IPS-20b (cell line): ENCODE results near the gene RNASEH1.
"Not testable (repeated sequence)": the region's sequence is repeated elsewhere in the genome, so short reads cannot be mapped to it uniquely, and the experiment has no call there.

Source experiments
- H3K27ac ChIP-seq: one replicate; pipeline ENCODE4 v1.5.1; 2013; ENCODE audit warnings: low read length
- H3K27me3 ChIP-seq: 2 replicates; pipeline ENCODE4 v1.6.1; 2013; ENCODE audit warnings: mild to moderate bottlenecking, low read length, inconsistent platforms; ENCODE audit not compliant: insufficient read depth
- H3K36me3 ChIP-seq: 2 replicates; pipeline ENCODE4 v1.6.1; 2013; ENCODE audit warnings: low read depth, mild to moderate bottlenecking, inconsistent platforms, low read length, moderate library complexity; ENCODE audit not compliant: insufficient read depth
- H3K4me1 ChIP-seq: 2 replicates; pipeline ENCODE4 v1.6.1; 2013; ENCODE audit warnings: mild to moderate bottlenecking, control low read depth, inconsistent platforms, low read length, moderate library complexity; ENCODE audit not compliant: insufficient read depth
- H3K4me3 ChIP-seq: 2 replicates; pipeline ENCODE4 v1.5.1; 2013; ENCODE audit warnings: mild to moderate bottlenecking, low read length, inconsistent platforms
- H3K9ac ChIP-seq: 2 replicates; pipeline ENCODE4 v1.6.1; 2013; ENCODE audit warnings: low read depth, mild to moderate bottlenecking, inconsistent platforms, low read length, moderate library complexity
- H3K9me3 ChIP-seq: 2 replicates; pipeline ENCODE4 v1.6.1; 2013; ENCODE audit warnings: mild to moderate bottlenecking, low read depth, low read length, inconsistent platforms; ENCODE audit not compliant: insufficient read depth

Gene RNASEH1

DNA sequence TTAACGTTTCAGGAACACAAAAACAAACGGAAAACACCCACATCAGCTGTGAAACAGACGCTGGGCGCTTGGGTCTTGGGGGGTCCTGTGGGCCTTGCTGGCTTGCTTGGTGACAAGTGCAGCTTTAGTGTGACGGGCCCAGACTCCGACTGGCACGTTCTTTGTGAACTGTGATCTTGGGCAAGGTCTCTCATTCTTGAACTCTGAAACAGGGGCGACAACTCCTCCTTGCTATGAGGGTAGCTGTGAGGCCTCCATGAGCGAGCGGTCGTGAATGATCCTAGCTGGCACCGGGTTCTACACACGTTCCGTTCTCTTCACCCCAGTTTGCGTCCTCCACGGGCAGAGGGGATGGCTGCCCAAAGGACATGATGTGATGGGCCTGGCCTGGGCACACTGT is 28.1 kb upstream of the RNASEH1 start:
- Histone ChIP-seq H3K27me3 (no peaks in the 10 kb centered on the region), H3K4me3 (no peak overlapping the region), H3K9me3 (no peaks in the 10 kb centered on the region), H3K27ac (no peak overlapping the region), H3K36me3 (peaks cover 39% of the 10 kb centered on the region), H3K4me1 (no peaks in the 10 kb centered on the region), H3K9ac (no peak overlapping the region)

DNA sequence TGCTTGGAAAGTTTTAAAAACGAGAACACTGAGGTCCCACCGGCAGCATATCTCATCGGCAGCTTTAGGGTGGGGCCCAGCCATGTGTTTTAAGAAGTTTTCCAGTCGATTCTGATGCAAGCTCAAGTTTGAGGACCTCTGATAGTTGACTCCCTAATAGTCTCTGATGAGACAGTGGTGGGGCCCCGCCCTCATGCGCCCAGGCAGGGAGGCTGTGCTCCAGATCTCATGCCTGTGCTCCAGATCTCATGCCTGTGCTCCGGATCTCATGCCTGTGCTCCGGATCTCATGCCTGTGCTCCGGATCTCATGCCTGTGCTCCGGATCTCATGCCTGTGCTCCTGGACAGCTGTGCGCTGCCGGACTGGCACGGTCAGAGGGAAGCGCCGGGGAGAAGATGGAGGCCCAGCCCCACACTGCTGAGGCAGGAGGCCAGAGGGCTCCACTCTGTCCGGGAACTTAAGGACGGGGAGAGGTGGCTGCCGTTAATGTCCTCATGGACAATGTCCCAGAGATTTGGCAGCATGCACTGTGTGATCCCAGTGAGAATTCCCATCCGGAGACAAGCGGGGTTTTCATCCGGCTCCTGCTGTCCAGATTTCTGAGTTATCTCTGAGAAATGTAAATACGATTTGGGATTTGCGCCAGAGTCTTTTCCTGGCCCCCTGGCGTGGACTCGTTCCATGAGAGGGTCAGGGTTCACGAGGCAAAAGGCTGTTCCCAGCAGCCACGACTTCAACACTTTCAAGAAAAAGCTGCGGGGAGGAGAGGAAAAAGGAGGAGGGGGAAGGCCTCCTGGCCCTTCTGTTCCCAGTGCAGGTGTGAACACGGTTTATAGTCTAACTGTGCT is 27.4 kb upstream of the RNASEH1 start:
- H3K27ac ChIP-seq, result no peak overlapping the region
- no peak overlapping the region for H3K9ac ChIP-seq
- no peaks in the 10 kb centered on the region for H3K4me1 ChIP-seq
- no peaks in the 10 kb centered on the region for H3K27me3 ChIP-seq
- peaks cover 46% of the 10 kb centered on the region for H3K36me3 ChIP-seq
- no peaks in the 10 kb centered on the region for H3K9me3 ChIP-seq
- no peak overlapping the region for H3K4me3 ChIP-seq

DNA sequence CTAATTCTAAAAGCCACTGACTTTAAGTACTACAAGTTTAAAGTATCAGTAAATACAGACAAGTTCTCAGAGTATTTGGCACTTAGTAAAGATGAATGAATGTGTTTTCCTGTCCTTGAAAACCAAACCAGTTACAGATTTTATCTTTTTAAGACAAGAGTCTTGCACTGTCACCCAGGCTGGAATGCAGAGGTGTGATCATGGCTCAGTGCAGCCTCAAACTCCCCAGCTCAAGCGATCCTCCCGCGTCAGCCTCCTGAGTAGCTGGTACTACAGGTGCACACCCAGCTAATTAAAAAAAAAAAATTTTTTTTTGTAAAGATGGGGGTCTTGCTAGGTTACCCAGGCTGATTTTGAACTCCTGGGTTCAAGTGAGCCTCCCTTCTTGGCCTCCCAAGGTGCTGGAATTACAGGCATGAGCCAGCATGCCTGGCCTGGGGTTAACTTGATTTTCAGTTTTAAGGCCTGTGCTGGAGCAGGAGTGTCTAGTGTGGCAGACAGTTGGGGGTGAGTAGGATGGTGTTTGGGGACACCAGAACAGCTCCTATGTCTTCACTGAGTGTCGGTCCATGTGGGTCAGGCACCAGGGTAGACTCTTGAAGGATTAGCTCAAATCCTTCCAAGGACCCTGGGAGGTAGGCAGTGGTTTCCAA is 26.6 kb upstream of the RNASEH1 start:
- Histone ChIP-seq H3K36me3 (peaks cover 54% of the 10 kb centered on the region), H3K9ac (no peak overlapping the region), H3K4me3 (no peak overlapping the region), H3K27ac (no peak overlapping the region), H3K9me3 (no peaks in the 10 kb centered on the region), H3K27me3 (no peaks in the 10 kb centered on the region), H3K4me1 (no peaks in the 10 kb centered on the region)

DNA sequence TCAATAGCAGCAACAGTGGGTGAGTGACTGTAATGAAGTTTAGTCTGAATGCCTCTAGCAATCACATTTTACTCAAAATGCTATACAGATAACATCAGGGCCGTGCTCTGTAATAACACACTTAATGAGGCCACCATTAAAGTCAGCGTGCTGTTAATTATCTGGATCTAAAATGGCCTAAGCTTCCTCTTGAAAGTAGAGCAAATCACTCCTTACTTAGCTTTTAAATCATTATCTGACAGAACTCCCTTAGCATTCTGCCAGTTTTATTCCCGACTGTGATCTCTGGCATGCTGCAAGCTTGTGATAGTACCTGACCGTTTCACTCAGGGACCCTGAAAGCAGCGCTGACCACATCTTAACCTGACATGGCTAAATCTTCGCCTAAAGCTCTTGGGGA is 25.9 kb upstream of the RNASEH1 start:
- Histone ChIP-seq H3K4me3 (no peak overlapping the region), H3K9ac (no peak overlapping the region), H3K9me3 (no peaks in the 10 kb centered on the region), H3K27ac (no peak overlapping the region), H3K4me1 (no peaks in the 10 kb centered on the region), H3K27me3 (no peaks in the 10 kb centered on the region), H3K36me3 (peaks cover 60% of the 10 kb centered on the region)

DNA sequence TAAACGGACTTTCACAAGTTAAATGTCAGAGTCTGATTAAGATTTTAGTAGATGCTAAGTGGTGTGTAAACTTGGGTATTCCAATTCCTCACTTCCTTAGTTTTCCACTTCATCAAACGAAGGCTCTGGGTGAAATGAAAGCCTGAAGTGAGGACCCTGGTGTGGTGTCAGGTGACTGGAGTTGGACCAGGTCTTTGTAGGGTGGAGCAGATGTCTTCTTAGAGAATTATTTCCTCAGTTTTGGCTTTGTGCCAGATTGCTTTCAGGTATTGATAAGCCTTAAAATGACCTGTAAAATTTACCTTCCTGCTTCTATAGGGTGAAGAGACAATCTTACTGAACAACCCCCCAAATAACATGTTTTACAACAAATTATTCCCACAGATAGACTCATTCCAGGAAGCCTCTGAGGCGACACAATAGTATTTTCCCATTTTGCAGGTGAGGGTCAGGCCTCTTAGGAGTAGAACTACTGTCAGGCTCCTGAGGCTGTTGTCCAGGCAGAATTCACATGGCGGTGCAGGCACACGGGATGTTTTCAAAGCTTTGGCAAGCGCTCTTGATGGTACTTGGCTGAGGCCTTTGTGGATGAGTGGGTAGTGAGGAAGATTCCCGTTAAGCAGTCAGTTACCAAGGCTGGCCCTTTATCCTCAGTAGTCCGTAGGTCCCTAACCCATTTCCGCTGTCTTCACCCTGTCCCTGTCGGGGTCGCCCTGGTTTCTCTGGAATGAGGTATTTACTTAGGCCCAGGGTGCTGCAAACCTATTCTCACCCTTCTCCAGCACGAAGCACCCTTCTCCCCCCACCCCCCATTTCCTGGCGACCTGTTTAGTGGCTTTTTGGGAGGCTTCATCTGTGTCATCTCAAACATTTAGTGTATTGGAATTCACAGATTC is 23.5 kb upstream of the RNASEH1 start:
- Histone ChIP-seq H3K36me3 (peaks cover 85% of the 10 kb centered on the region), H3K27me3 (no peaks in the 10 kb centered on the region), H3K9me3 (no peaks in the 10 kb centered on the region), H3K9ac (no peak overlapping the region), H3K4me1 (peaks cover 7% of the 10 kb centered on the region; the same call in 1 of the 2 replicates), H3K4me3 (no peak overlapping the region), H3K27ac (no peak overlapping the region)

DNA sequence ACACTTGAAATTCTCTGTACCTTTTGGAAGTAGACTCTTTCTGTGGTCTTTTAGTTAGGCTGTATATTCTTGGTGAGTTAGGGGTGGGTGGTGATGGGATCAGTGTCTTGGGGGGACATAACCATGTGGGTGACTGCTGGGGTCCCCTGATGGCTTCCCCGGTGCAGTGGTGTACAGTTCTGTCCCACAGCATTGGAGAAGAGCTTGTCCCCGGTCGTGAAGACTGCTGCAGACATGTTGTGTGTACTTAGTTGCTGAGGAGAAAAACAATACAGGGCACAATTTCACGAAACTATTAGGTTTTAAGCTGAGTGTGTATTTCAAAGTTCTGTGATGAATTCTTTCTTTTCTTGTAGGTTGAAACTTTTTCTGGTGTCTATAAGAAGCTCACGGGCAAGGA is 22.3 kb upstream of the RNASEH1 start:
- Histone ChIP-seq H3K27me3 (no peaks in the 10 kb centered on the region), H3K4me3 (no peak overlapping the region), H3K9ac (no peak overlapping the region), H3K4me1 (peaks cover 9% of the 10 kb centered on the region; the same call in 1 of the 2 replicates), H3K27ac (no peak overlapping the region), H3K36me3 (peaks cover 95% of the 10 kb centered on the region), H3K9me3 (no peaks in the 10 kb centered on the region)

DNA sequence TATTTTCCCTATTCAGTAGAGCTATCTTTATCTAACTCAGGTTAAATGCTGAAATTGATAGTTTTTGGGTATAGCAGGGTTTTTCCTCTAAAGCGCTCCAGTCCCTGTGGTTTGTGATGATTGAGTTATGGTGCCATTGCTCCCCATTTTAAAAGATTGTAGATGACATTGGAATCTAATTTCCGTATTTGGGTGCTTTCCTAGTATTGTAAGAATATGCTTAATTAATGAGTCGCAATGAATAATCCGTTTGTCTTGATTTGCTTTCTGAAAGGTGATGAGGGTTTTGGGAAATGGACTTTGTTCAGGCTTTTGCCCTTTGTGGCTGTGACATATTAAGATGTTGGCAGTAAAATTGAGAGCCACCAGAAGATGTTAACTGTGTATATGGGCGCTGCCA is 20.9 kb upstream of the RNASEH1 start:
- H3K4me3 ChIP-seq, result peak overlapping the region; percentile 100; the same call in 1 of the 2 replicates
- no peaks in the 10 kb centered on the region for H3K27me3 ChIP-seq
- H3K36me3 ChIP-seq, result peaks cover 84% of the 10 kb centered on the region
- H3K4me1 ChIP-seq, result peaks cover 9% of the 10 kb centered on the region; the same call in 1 of the 2 replicates
- no peak overlapping the region for H3K27ac ChIP-seq
- no peaks in the 10 kb centered on the region for H3K9me3 ChIP-seq
- H3K9ac ChIP-seq, result peak overlapping the region; percentile 56; the same call in 1 of the 2 replicates

DNA sequence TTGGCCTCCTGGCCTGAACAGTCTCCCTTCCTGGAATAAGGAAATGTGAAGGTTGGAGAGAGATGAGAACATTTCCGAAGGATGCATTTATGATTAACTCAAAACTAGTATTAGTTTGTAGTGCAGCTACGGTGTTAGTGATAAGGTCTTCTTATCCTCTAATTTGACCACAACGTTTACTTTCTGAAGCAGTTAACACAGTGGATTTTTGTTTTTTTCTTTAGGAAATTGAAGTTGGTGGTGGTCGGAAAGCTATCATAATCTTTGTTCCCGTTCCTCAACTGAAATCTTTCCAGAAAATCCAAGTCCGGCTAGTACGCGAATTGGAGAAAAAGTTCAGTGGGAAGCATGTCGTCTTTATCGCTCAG is 18.1 kb upstream of the RNASEH1 start:
- Histone ChIP-seq H3K27ac (peak overlapping the region; percentile 85), H3K9ac (peak overlapping the region; percentile 98), H3K4me3 (peak overlapping the region; percentile 100), H3K36me3 (peaks cover 56% of the 10 kb centered on the region)
- H3K27me3 ChIP-seq, H3K9me3 ChIP-seq, H3K4me1 ChIP-seq: not testable (repeated sequence)

DNA sequence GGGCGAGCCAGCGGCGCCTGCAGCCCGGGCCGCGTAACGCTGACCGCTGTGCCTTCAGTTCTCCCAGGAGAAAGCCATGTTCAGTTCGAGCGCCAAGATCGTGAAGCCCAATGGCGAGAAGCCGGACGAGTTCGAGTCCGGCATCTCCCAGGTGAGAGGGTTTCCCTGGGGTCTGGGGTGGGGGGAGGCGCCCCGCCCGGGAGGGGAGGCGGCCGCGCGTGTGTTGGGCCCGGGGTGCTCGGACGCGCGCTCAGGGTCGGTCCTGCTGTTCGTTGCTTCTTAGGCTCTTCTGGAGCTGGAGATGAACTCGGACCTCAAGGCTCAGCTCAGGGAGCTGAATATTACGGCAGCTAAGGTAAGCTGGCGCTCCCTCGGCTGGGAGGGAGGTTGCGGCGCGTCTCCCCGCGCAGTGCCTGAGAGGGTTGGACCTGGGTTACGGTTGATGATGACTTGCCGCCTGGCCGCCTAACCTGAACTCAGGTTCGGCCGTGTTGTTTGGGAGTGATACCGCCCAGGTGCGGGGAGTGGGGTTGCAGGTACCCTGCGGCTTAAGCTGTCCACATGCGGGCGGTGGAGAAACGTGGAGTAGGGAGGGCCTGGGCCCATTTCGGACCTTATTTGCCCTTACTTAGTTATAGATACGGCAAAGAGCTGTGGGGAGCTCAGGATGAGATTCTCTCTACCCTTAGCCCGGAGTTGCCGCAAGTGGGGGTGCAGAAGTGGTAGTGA is 17.6 kb upstream of the RNASEH1 start:
- H3K4me1 ChIP-seq, result peaks cover 9% of the 10 kb centered on the region; the same call in 1 of the 2 replicates

DNA sequence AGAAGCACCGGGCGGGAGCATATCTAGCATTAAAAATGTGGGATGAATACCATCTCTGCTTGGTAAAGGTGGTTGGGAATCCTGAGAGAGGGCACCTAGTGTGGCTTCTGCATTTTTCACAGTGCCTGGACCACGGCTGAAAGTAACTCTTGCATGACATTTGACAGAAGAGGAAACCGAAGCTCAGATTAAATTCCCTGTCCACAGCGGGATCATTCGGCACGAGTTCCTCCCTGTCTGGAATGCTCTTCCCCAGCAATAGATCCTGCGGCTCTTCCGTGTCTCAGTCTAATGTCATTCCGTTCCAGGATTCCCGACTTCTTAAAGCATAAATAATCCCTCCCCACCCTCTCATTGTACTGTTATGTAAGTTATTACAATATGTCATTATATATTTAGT is 16.0 kb upstream of the RNASEH1 start:
- peaks cover 9% of the 10 kb centered on the region; the same call in 1 of the 2 replicates for H3K4me1 ChIP-seq
- H3K9ac ChIP-seq, result no peak overlapping the region
- H3K27ac ChIP-seq, result no peak overlapping the region
- H3K36me3 ChIP-seq, result peaks cover 35% of the 10 kb centered on the region
- no peak overlapping the region for H3K4me3 ChIP-seq
- no peaks in the 10 kb centered on the region for H3K27me3 ChIP-seq
- H3K9me3 ChIP-seq, result no peaks in the 10 kb centered on the region

More for the DNA sequence above, 17.6 kb upstream of the RNASEH1 start:
- peaks cover 51% of the 10 kb centered on the region for H3K36me3 ChIP-seq
- no peaks in the 10 kb centered on the region for H3K27me3 ChIP-seq
- peak overlapping the region; percentile 85 for H3K27ac ChIP-seq
- no peaks in the 10 kb centered on the region for H3K9me3 ChIP-seq
- H3K9ac ChIP-seq, result peak overlapping the region; percentile 98
- H3K4me3 ChIP-seq, result peak overlapping the region; percentile 100

DNA sequence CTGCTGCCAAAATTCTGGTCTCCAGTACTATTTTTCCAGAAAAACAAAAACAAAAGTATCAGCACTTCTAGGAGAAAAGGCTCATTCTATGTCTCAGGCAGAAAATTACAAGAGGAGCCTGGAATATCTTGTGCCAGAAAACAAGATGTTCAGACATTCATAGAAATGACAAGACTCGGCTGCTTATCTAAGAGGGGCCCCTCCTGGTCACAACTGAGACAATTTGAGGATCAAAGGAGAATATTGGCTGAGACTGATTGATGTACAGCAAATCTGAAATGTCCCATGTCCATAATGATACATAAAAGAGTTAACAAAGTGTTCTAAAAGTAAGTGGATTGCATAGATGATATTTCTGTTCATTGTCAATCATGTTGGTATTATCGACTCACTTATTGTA is 14.5 kb upstream of the RNASEH1 start:
- H3K4me3 ChIP-seq, result no peak overlapping the region
- H3K4me1 ChIP-seq, result peaks cover 9% of the 10 kb centered on the region; the same call in 1 of the 2 replicates
- H3K27me3 ChIP-seq, result no peaks in the 10 kb centered on the region
- no peak overlapping the region for H3K9ac ChIP-seq
- H3K9me3 ChIP-seq, result no peaks in the 10 kb centered on the region
- H3K27ac ChIP-seq, result no peak overlapping the region
- peaks cover 20% of the 10 kb centered on the region for H3K36me3 ChIP-seq
